ENCODE data around the gene COL13A1.
A peak's percentile ranks its signal among the peaks of the same experiment; 100 is the strongest.

The COL13A1 gene

DNA sequence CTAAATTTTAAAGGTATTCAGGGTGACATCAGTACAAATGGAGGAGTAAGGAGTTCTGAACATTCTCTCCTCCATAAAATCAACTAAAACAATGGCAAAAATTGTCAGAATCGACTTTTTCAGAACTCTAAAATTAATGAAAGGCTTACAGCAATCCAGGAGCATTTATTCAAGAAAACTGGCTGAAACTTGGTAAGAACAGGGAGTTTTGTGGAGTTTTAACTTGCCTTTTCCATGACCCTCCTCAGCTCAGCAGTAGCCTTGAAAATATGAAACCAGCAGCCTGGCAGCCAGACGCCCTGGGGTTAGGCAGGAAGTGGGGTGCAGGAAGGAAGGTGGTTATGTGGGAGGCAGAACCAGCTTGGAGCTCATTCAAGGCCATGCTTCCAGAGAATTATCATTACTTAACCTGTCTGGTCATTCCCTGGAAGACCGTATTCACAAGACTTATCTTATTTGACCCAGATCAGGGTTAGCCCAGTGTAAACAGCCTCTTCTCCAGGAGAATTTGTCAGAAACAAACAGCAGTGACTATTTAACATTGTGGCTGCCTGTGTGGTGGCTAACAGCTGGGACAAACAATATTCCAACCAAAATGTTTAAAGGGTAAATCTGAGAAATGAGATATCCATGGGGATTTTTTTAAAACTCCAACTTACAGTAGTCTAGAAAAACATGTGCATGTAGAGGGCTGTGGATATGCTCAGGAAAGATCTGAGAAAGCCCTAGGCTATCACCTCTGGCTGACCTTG is 175.3 kb downstream of the COL13A1 start:
- no peak for DNase-seq

DNA sequence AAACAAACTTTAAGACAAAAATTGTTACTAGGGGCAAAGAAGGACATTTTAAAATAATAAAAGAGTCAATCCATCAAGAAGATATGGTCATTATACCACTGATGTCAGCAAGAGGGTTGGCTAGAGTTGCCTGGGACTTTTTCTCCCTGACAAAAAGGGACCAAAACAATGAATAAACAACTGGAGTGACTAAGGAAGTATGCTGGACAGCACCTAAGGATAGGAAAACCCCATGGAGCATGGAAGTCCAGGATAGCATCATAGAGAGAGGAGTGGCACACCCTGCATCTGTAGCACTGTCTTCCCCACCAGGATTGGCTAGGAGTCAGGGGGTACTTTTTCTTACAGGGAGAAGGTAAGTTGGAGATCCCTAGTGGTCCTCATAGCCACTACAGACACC is 177.5 kb downstream of the COL13A1 start:
- DNase-seq = no peak

DNA sequence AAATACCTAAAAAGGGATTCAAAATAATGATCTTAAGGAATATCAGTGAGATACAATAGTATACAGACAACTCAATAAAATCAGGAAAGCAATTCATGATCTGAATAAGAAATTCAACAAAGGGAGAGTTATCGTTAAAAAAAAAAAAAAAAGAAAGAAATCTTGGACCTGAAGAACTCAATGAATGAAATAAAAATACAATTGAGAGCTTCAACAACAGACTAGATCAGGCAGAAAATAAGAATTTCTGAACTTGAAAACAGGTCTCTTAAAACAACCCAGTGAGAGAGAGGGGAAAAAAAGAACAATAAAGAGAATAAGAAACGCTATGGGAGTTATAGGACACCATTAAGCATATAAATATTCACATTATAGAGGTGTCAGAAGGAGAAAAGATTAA is 179.0 kb downstream of the COL13A1 start:
- DNase-seq = no peak

DNA sequence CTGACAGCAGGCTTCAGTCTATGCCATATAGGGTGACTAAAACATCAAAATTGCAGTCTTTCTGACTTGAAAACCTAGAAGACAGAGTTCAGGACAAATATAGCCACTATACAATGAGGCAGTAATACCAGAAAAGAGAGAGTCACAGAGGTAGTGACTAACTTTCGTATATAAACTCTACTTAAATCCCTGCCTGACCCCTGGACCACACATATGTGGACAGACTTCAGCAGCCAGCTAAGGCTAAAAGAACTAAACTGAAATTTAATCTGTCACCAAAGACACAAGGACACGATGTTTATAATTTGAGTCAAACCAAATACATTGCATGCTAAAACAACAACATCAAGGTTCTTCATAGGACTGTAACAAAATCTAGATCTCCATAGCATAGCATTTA is 186.4 kb downstream of the COL13A1 start:
- no peak for DNase-seq

DNA sequence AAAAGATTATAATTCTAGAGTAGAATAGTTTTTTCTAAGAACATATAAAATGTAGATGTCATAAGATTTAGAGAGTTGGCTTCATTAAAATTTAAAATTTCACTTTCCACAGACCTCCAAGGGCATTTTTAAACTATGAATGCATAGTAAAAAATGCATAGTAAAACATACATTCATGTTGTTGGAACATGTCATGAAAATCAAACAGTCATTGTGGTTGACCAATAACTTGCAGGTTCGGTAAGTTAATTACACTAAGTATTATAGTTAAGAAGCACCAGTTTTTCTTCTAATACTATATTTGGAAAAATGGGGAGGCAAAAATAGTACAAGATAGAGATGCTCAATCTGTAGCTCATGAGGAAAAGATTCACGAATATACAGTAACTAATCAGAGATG is 189.4 kb downstream of the COL13A1 start:
- no peak for DNase-seq

DNA sequence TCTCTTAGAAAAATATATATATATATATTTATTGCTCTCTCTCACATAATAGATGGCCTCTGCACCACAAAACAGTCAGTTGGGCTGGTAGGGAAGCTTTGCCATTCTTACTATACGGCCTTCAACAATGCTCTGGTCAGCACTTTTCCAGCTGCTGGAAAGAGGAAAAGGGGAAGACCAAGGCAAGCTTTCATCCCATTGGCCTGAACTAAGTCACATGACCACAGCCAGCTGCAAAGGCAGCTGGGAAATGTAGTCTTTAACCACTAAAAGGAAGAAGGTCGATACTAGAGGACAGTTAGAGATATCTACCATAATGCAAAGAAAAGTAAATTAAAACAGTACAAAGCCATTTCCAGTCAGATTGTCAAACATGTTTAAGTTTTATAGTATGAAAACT is 192.6 kb downstream of the COL13A1 start:
- DNase-seq = peak; percentile 37

DNA sequence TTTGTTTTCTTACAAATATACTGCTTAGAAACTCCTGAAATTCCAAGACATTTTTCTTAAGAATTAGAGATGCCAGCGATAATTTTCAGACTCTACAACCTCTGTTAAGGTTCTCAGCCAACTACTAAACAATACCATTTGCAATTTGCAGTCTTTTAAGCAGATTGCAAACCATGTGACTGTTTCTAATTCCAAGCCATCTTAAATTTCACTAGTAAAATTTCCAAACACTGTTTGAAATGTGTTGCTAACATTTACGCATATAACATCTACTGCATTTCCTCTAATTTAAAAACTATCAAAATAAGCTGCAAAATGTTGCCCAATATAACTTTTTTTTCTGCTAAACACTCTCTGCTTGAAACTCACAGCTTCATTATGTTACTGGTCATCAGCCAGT is 194.9 kb downstream of the COL13A1 start:
- no peak for DNase-seq

DNA sequence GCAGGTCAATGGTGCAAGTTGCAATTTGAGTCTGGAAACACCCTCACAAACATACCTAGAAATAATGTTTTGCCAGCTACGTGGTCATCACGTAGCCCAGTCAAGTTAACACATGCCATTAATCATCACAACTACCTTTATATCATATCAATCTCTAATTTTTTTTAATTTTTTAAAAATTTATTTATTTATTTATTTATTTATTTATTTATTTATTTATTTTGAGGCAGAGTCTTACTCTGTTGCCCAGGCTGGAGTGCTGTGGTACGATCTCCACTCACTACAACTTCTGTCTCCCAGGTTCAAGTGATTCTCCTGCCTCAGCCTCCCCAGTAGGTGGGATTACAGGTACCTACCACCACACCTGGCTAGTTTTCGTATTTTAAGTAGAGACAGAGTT is 198.6 kb downstream of the COL13A1 start:
- no peak for DNase-seq

DNA sequence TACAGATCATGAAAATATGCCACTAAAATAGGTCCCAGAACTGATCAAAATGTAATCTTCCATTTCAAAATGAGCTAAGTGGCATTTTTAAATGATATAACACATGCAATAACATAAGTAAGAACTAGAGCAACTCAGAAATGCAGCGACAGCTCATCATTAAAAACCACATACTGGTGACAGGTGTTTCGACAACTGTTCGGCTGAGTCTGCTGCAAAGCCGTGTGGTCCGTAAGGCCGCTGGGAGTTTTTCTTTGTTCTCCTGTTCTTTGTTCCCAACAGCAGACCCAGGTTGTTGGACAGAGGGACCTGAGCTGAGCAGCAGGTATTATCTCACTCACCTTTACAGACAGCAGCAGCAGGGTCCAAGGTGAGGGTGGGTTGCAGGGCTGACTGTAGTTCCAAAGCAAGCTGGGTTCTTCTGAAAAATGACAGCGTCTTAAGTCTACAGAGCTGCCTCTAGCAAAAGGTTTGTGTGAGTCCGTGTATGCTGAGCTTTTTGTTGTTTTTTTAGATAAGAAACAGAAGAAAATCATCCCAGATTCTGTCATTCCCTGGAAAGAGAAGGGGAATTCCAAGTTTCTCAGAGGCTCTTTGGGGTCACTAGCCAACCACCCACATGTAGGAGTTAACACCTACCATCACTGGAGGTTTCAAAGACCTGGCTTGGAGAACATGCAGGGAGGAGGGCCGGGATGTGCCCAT is 205.6 kb downstream of the COL13A1 start:
- DNase-seq = no peak
